ENCODE data around the gene TDP1.
"Not testable (repeated sequence)": the region's sequence is repeated elsewhere in the genome, so short reads cannot be mapped to it uniquely, and the experiment has no call there.

Gene TDP1

GRCh38 chr14:89992273-89992672 is 36.5 kb downstream of the TDP1 start:
- no peak for DNase-seq

- no peak for DNase-seq
Measured at GRCh38 chr14:89996963-89997362, 41.2 kb downstream of the TDP1 start.

- DNase-seq: no peak
Measured at GRCh38 chr14:90000935-90001334, 45.2 kb downstream of the TDP1 start.

GRCh38 chr14:90003526-90004307 is 48.0 kb downstream of the TDP1 start:
- DNase-seq: no peak

- DNase-seq: no peak
Measured at GRCh38 chr14:90005441-90005840, 49.7 kb downstream of the TDP1 start.

GRCh38 chr14:90005939-90006530 is 50.3 kb downstream of the TDP1 start:
- no peak for DNase-seq

- DNase-seq: no peak
Measured at GRCh38 chr14:90017371-90017770, 61.6 kb downstream of the TDP1 start.

GRCh38 chr14:90019824-90020523 is 64.2 kb downstream of the TDP1 start:
- no peak for DNase-seq

GRCh38 chr14:90023176-90023896 is 67.6 kb downstream of the TDP1 start:
- DNase-seq: no peak

- DNase-seq: no peak
Measured at GRCh38 chr14:90024910-90025309, 69.2 kb downstream of the TDP1 start.

GRCh38 chr14:90026608-90027007 is 70.9 kb downstream of the TDP1 start:
- DNase-seq: not testable (repeated sequence)

- no peak for DNase-seq
Measured at GRCh38 chr14:90027842-90028241, 72.1 kb downstream of the TDP1 start.

- DNase-seq: no peak
Measured at GRCh38 chr14:90034156-90034555, 78.4 kb downstream of the TDP1 start.

GRCh38 chr14:90034835-90035525 is 79.3 kb downstream of the TDP1 start:
- DNase-seq: no peak

- no peak for DNase-seq
Measured at GRCh38 chr14:90039253-90040010, 83.7 kb downstream of the TDP1 start.

GRCh38 chr14:90040411-90040810 is 84.7 kb downstream of the TDP1 start:
- DNase-seq: no peak

- DNase-seq: no peak
Measured at GRCh38 chr14:90042496-90043252, 86.9 kb downstream of the TDP1 start.

- no peak for DNase-seq
Measured at GRCh38 chr14:90045616-90046015, 89.9 kb downstream of the TDP1 start.

- DNase-seq: no peak
Measured at GRCh38 chr14:90049390-90049789, 93.7 kb downstream of the TDP1 start.

GRCh38 chr14:90050271-90050670 is 94.5 kb downstream of the TDP1 start:
- no peak for DNase-seq

GRCh38 chr14:90053044-90053443 is 97.3 kb downstream of the TDP1 start:
- DNase-seq: no peak

All from stimulated activated CD4-positive, alpha-beta T cell treated with anti-CD3 and anti-CD28 coated beads, Interleukin-12 subunit alpha, Interleukin-12 subunit beta, amount 100 ng/mL, for 4 hours (primary cell).